GM12873 (cell line): ENCODE measurements around the gene COL16A1.

ENCODE experiments used
- CTCF ChIP-seq: IDR thresholded peaks from 2 replicates; pipeline ENCODE4 v1.5.1; 2012; ENCODE audit warnings: low read depth, mild to moderate bottlenecking, moderate library complexity, low read length, control low read depth; ENCODE audit not compliant: insufficient read depth; ENCODE audit errors: missing control alignments

The COL16A1 gene

GRCh38 chr1:31655104-31655503, 48.7 kb downstream of the COL16A1 start:
- no peak for TF ChIP-seq CTCF

- TF ChIP-seq CTCF: no peak
Observed at GRCh38 chr1:31654474-31654776, 49.4 kb downstream of the COL16A1 start.

- TF ChIP-seq CTCF: no peak
Observed at GRCh38 chr1:31653717-31654473, 49.9 kb downstream of the COL16A1 start.

- no peak for TF ChIP-seq CTCF
Observed at GRCh38 chr1:31652891-31653499, 50.8 kb downstream of the COL16A1 start.

- TF ChIP-seq CTCF: no peak
Observed at GRCh38 chr1:31651766-31652165, 52.1 kb downstream of the COL16A1 start.

GRCh38 chr1:31651089-31651420, 52.8 kb downstream of the COL16A1 start:
- no peak for TF ChIP-seq CTCF

- TF ChIP-seq CTCF: no peak
Observed at GRCh38 chr1:31650161-31651088, 53.4 kb downstream of the COL16A1 start.
